CD8-positive, alpha-beta memory T cell (primary cell): ENCODE results near the gene ESYT2. TPM values are rescaled to one million over a fixed set of nuclear protein-coding genes. Genes with fewer than 3 reads are reported as not detected.
"Not testable (repeated sequence)": the region's sequence is repeated elsewhere in the genome, so short reads cannot be mapped to it uniquely, and the experiment has no call there.

ENCODE experiments used
- CTCF ChIA-PET: fragments of 350-600 bp; sonication (Branson Sonifier 250); formaldehyde crosslinking; loops from one replicate; lab custom pipeline; 2021; ENCODE audit warnings: antibody characterized with exemption; lab: Charles Lee
- POLR2A ChIA-PET: fragments of 350-600 bp; sonication (Branson Sonifier 250); formaldehyde crosslinking; loops from one replicate; lab custom pipeline; 2021; ENCODE audit warnings: antibody characterized with exemption; lab: Charles Lee
- DNase-seq, 5 donors: peaks; one replicate each; pipeline versions ENCODE4 v3.0.0 to v3.0.0-alpha.2; 2020 to 2022; ENCODE audit warnings: mixed read lengths in 1 of 5
- H3K27ac ChIP-seq: one replicate; pipeline ENCODE4 v1.7.0; 2013; ENCODE audit warnings: low read depth, mild to moderate bottlenecking, low read length, moderate library complexity
- H3K27me3 ChIP-seq: 2 replicates; pipeline ENCODE4 v1.7.0; 2013; ENCODE audit warnings: low read length, mild to moderate bottlenecking; ENCODE audit not compliant: insufficient read depth, poor library complexity, severe bottlenecking
- H3K36me3 ChIP-seq: 2 replicates; pipeline ENCODE4 v1.7.0; 2013; ENCODE audit warnings: mild to moderate bottlenecking, low read length, moderate library complexity; ENCODE audit not compliant: insufficient read depth
- H3K4me1 ChIP-seq: 2 replicates; pipeline ENCODE4 v1.7.0; 2013; ENCODE audit warnings: mild to moderate bottlenecking, low read length, moderate library complexity; ENCODE audit not compliant: insufficient read depth
- H3K4me3 ChIP-seq: 2 replicates; pipeline ENCODE4 v1.7.0; 2013; ENCODE audit warnings: mild to moderate bottlenecking, low read length
- H3K9me3 ChIP-seq: 2 replicates; pipeline ENCODE4 v1.7.0; 2013; ENCODE audit warnings: mild to moderate bottlenecking, low read length
- H3K27ac Mint-ChIP-seq, 8 donors: one replicate each; pipeline ENCODE4 v1.8.0; 2020 to 2021; ENCODE audit warnings: mixed read lengths in 8 of 8, mild to moderate bottlenecking in 6 of 8, inconsistent platforms in 3 of 8, moderate library complexity in 3 of 8
- H3K27me3 Mint-ChIP-seq, 2 donors: one replicate each; pipeline ENCODE4 v1.8.0; 2020 to 2021; ENCODE audit warnings: mixed read lengths in 2 of 2, mild to moderate bottlenecking in 1 of 2, moderate library complexity in 1 of 2
- H3K36me3 Mint-ChIP-seq, 3 donors: one replicate each; pipeline ENCODE4 v1.8.0; 2020 to 2021; ENCODE audit warnings: mixed read lengths in 3 of 3, inconsistent platforms in 1 of 3, mild to moderate bottlenecking in 1 of 3
- H3K4me1 Mint-ChIP-seq, 3 donors: one replicate each; pipeline ENCODE4 v1.8.0; 2020 to 2021; ENCODE audit warnings: mixed read lengths in 3 of 3, inconsistent platforms in 1 of 3, mild to moderate bottlenecking in 1 of 3
- H3K4me3 Mint-ChIP-seq, 7 donors: one replicate each; pipeline ENCODE4 v1.8.0; 2020 to 2021; ENCODE audit warnings: mixed read lengths in 7 of 7, mild to moderate bottlenecking in 6 of 7, moderate library complexity in 4 of 7, inconsistent platforms in 2 of 7
- H3K9me3 Mint-ChIP-seq, 5 donors: one replicate each; pipeline ENCODE4 v1.8.0; 2020 to 2022; ENCODE audit warnings: mixed read lengths in 5 of 5, mild to moderate bottlenecking in 3 of 5, moderate library complexity in 2 of 5, inconsistent platforms in 1 of 5
- polyA plus RNA-seq: library from polyadenylated mRNA; unstranded; fragments of 300-500 nt; fragmentation: Illumina TruSeq; gene quantifications from one replicate; pipeline ENCODE4 v1.2.3, GENCODE V29; 2021
- total RNA-seq, 2 experiments: library from RNA; stranded (reverse); gene quantifications; one replicate each; pipeline ENCODE4 v1.2.3, GENCODE V29; 2021

The ESYT2 gene
- total and polyA plus RNA-seq, 3 experiments from 2014 or later, result 55.6 to 99.4 (median 56.1) TPM

DNA sequence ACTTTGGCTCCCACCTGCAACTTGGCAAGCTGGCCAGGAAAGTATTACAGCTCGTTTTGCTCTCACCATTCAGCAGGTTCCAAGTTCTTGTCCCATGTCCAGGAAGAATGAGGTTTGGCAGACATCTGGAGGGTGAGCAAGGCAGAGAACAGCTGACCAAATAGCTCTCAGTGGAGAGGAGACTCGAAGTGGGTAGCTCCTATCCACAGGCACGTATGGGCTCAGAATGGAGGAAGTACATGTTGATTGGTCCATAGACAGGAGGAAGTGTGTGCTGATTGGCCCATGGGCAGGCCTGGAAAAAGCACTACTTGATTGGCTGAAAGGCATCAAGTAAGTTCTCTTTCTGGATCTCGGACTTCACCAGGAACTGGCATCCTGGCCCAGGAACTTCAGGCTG, 121.7 kb downstream of the ESYT2 start:
- CTCF ChIA-PET, result no interaction called here
- H3K36me3 Mint-ChIP-seq, result peaks cover 0 to 4% (median 0%) of the 10 kb centered on the region in 3 donors
- peaks cover 31 to 39% (median 37%) of the 10 kb centered on the region in 3 donors for H3K4me1 Mint-ChIP-seq
- no peaks in the 10 kb centered on the region for H3K9me3 Mint-ChIP-seq
- H3K27me3 Mint-ChIP-seq, result peaks cover 4 to 6% of the 10 kb centered on the region in 2 donors
- H3K4me3 ChIP-seq, result no peak overlapping the region
- H3K27me3 ChIP-seq, result no peaks in the 10 kb centered on the region
- H3K4me3 Mint-ChIP-seq, result peak overlapping the region in 1 of 7 donors; percentile 19
- no peak overlapping the region for H3K27ac ChIP-seq
- no peaks in the 10 kb centered on the region for H3K36me3 ChIP-seq
- no peak for DNase-seq
- H3K9me3 ChIP-seq, result no peaks in the 10 kb centered on the region
- H3K4me1 ChIP-seq, result peaks cover 19% of the 10 kb centered on the region
- no peak overlapping the region for H3K27ac Mint-ChIP-seq
- POLR2A ChIA-PET, result no interaction called here

GRCh38 chr7:158706710-158707590, 122.4 kb downstream of the ESYT2 start:
- H3K9me3 Mint-ChIP-seq, result no peaks in the 10 kb centered on the region
- no peak for DNase-seq
- H3K4me1 ChIP-seq, result peaks cover 19% of the 10 kb centered on the region
- H3K36me3 Mint-ChIP-seq, result peaks cover 0 to 4% (median 0%) of the 10 kb centered on the region in 3 donors
- CTCF ChIA-PET, result no interaction called here
- H3K27ac ChIP-seq, result no peak overlapping the region
- H3K36me3 ChIP-seq, result no peaks in the 10 kb centered on the region
- POLR2A ChIA-PET, result no interaction called here
- H3K4me3 Mint-ChIP-seq, result peak overlapping the region in 3 of 7 donors; percentile 58 to 87 (median 87)
- H3K27me3 Mint-ChIP-seq, result peaks cover 3% of the 10 kb centered on the region in 2 donors
- H3K9me3 ChIP-seq, result no peaks in the 10 kb centered on the region
- peaks cover 26 to 34% (median 31%) of the 10 kb centered on the region in 3 donors for H3K4me1 Mint-ChIP-seq
- H3K27me3 ChIP-seq, result no peaks in the 10 kb centered on the region
- H3K27ac Mint-ChIP-seq, result peak overlapping the region in 1 of 8 donors; percentile 89
- no peak overlapping the region for H3K4me3 ChIP-seq

DNA sequence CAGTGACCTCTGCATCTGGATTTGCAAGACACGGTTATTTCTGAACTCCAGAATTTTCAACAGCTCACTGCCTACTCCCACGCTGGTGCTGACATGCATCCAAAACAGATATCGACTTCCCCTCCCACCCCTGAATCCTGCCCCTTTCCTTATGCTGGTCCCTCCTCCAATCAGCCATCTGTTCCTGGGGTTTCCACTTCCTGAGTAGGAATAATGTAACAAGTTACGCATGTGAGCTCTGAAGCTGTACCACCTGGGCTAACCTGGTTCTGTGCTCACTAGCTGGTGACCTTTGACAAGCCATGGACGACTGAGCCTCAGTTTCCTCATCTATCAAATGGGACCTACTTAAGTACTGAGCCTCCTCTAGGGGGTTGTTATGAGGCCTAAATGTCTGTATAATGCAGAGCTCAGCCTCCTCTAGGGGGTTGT, 123.0 kb downstream of the ESYT2 start:
- Histone ChIP-seq H3K9me3 (no peaks in the 10 kb centered on the region), H3K4me1 (peaks cover 19% of the 10 kb centered on the region), H3K36me3 (no peaks in the 10 kb centered on the region), H3K4me3 (no peak overlapping the region), H3K27me3 (no peaks in the 10 kb centered on the region), H3K27ac (no peak overlapping the region)
- H3K27me3 Mint-ChIP-seq, result peaks cover 3% of the 10 kb centered on the region in 2 donors
- peaks cover 0 to 5% (median 0%) of the 10 kb centered on the region in 3 donors for H3K36me3 Mint-ChIP-seq
- H3K27ac Mint-ChIP-seq, result peak overlapping the region in 6 of 8 donors; percentile 12 to 90 (median 72)
- peak overlapping the region; percentile 30 to 87 (median 58) for H3K4me3 Mint-ChIP-seq
- POLR2A ChIA-PET, result no interaction called here
- peaks cover 26 to 35% (median 33%) of the 10 kb centered on the region in 3 donors for H3K4me1 Mint-ChIP-seq
- no peaks in the 10 kb centered on the region for H3K9me3 Mint-ChIP-seq
- DNase-seq, result no peak
- CTCF ChIA-PET, result no interaction called here

DNA sequence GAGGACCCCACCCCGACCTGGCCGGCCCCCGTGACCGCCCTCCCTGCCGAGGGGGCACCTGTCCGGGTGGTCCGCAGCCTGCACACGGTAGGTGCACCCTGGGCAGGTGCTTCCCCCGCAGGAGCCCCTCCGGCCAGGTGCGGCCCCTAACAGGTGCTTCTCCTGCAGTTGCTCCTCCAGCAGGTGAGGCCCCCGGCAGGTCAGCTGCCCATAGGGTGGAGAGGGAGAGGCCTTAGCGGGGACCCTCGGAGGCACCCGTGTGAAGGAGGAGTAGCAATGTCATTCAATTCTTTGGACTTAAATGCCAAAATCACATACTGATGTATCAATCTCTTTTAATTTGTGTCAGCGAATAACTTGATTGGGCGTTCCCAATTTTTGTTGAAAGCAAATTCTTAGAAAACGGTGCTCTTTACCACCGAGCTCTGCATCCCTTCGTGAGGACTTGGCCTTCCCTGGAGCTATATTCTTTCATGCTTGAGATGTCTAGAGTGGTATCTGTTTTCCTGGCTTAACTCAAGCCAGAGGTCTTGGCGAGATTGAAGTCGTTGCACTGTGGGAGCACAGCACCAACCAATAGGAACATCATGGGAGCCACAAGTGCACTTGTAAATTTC, 124.0 kb downstream of the ESYT2 start:
- ChIA-PET POLR2A (interaction anchor here (1.1 to 1.2 kb wide), 2 partner anchors 124 to 125 kb away, joined by 3 to 8 read pairs; partner anchors contain the start of gene ESYT2), CTCF (interaction anchor here (2.2 kb wide), 1 partner anchor 271 kb away, joined by 10 read pairs; no protein-coding TSS in a partner anchor)
- Mint-ChIP-seq H3K4me3 (peak overlapping the region; percentile 82 to 99 (median 87)), H3K9me3 (no peaks in the 10 kb centered on the region), H3K4me1 (peaks cover 19 to 34% (median 32%) of the 10 kb centered on the region in 3 donors), H3K36me3 (peaks cover 0 to 6% (median 3%) of the 10 kb centered on the region in 3 donors), H3K27ac (peak overlapping the region; percentile 2 to 90 (median 72)), H3K27me3 (peaks cover 0 to 3% of the 10 kb centered on the region in 2 donors)
- Histone ChIP-seq H3K4me1 (peaks cover 13% of the 10 kb centered on the region), H3K4me3 (peak overlapping the region; percentile 82), H3K27me3 (no peaks in the 10 kb centered on the region), H3K9me3 (no peaks in the 10 kb centered on the region), H3K27ac (peak overlapping the region; percentile 87), H3K36me3 (no peaks in the 10 kb centered on the region)
- DNase-seq, result no peak

DNA sequence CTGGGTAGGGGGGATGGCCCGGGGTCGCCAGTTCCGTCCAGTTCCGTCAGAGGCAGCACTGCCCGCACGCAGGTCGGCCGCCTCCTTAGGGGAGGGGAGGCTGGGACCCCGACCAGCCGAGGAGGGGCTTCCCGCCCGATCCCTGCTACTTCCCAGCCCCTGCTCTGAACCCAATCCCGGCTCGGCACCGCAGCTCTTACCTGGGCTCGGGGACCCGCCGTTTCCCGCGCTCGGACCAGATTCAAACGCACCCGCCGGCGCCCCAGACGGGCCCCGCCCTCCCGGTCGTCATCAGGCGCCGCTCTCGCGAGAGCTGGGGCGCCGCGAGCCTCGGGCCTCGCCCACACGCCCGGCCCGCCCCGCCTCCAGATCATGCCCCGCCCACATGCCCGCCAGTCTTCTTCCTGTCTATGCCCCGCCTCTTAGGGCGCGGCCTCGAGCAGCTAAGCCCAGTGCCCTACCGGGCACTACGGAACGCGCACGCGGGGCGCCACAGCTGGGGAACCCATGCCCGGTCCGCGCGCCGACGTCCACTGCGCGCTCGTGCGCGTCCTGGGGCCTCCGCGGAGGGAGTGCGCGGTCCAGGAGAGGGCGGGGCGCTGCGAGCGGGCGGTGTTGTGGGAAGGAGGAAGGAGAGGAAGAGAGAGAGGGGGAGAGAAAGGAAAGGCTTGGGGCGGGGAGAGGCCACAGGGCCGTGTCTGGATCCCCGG, 124.6 kb downstream of the ESYT2 start, which contains the start of gene NCAPG2:
Gene NCAPG2 (minus strand): TSS at position 281 of the 710 bp plus-strand sequence. CDS start 2,905 bp downstream, outside the sequence.
- no peaks in the 10 kb centered on the region for H3K27me3 ChIP-seq
- Mint-ChIP-seq H3K4me1 (peaks cover 18 to 32% (median 31%) of the 10 kb centered on the region in 3 donors), H3K36me3 (peaks cover 0 to 6% (median 3%) of the 10 kb centered on the region in 3 donors), H3K9me3 (no peaks in the 10 kb centered on the region), H3K27ac (peak within 1 kb of the TSS; percentile 70 to 90 (median 85)), H3K4me3 (peak within 1 kb of the TSS; percentile 82 to 99 (median 87)), H3K27me3 (peaks cover 0 to 1% of the 10 kb centered on the region in 2 donors)
- no peaks in the 10 kb centered on the region for H3K9me3 ChIP-seq
- H3K4me1 ChIP-seq, result peaks cover 13% of the 10 kb centered on the region
- DNase-seq, result peak; percentile 95 to 99 (median 97)
- no peaks in the 10 kb centered on the region for H3K36me3 ChIP-seq
- ChIA-PET CTCF (interaction anchor here (0.9 to 2.2 kb wide), 2 partner anchors 136 to 272 kb away, joined by 3 to 10 read pairs; no protein-coding TSS in a partner anchor), POLR2A (interaction anchor here (1.1 to 1.2 kb wide), 2 partner anchors 124 to 125 kb away, joined by 3 to 8 read pairs; partner anchors contain the start of gene ESYT2)
- H3K27ac ChIP-seq, result peak within 1 kb of the TSS; percentile 87
- peak within 1 kb of the TSS; percentile 84 for H3K4me3 ChIP-seq

GRCh38 chr7:158703679-158704523, 125.4 kb downstream of the ESYT2 start:
- not testable (repeated sequence) for H3K27me3 Mint-ChIP-seq, DNase-seq, H3K9me3 ChIP-seq, H3K27me3 ChIP-seq, H3K9me3 Mint-ChIP-seq, H3K36me3 ChIP-seq, H3K36me3 Mint-ChIP-seq
- Mint-ChIP-seq H3K4me1 (peaks cover 17 to 34% (median 32%) of the 10 kb centered on the region in 3 donors), H3K27ac (peak overlapping the region in 7 of 8 donors; percentile 46 to 88 (median 83)), H3K4me3 (peak overlapping the region; percentile 79 to 99 (median 87))
- ChIA-PET CTCF (interaction anchor here (0.9 to 2.2 kb wide), 2 partner anchors 137 to 273 kb away, joined by 3 to 10 read pairs; no protein-coding TSS in a partner anchor), POLR2A (interaction anchor here (1.1 to 1.2 kb wide), 2 partner anchors 125 to 126 kb away, joined by 3 to 8 read pairs; partner anchors contain the start of gene ESYT2)
- H3K4me3 ChIP-seq, result peak overlapping the region; percentile 84
- H3K4me1 ChIP-seq, result peaks cover 13% of the 10 kb centered on the region
- H3K27ac ChIP-seq, result peak overlapping the region; percentile 87
